ENCODE data around the gene IL13.
"Not testable (repeated sequence)": the region's sequence is repeated elsewhere in the genome, so short reads cannot be mapped to it uniquely, and the experiment has no call there.

Gene IL13

GRCh38 chr5:132688536-132689339, 30.8 kb downstream of the IL13 start:
- H3K4me1 ChIP-seq (ENCODE audit: control insufficient read depth in 2 of 2, insufficient read depth in 2 of 2, low read length in 2 of 2), result no peaks in the 10 kb centered on the region
- no peak overlapping the region for H3K27ac ChIP-seq (ENCODE audit: low read depth in 2 of 2, low read length in 2 of 2)
- H3K36me3 ChIP-seq (ENCODE audit: control insufficient read depth in 2 of 2, insufficient read depth in 2 of 2, low read length in 2 of 2), result no peaks in the 10 kb centered on the region
- no peaks in the 10 kb centered on the region for H3K9me3 ChIP-seq (ENCODE audit: control insufficient read depth in 2 of 2, low read length in 2 of 2)
- H3K27me3 ChIP-seq (ENCODE audit: control insufficient read depth in 2 of 2, insufficient read depth in 2 of 2, low read length in 2 of 2), result no peaks in the 10 kb centered on the region
- H3K4me3 ChIP-seq (ENCODE audit: low read length in 2 of 2), result no peak overlapping the region
- H3K9ac ChIP-seq (ENCODE audit: low read depth in 1 of 2, low read length in 2 of 2), result no peak overlapping the region

DNA sequence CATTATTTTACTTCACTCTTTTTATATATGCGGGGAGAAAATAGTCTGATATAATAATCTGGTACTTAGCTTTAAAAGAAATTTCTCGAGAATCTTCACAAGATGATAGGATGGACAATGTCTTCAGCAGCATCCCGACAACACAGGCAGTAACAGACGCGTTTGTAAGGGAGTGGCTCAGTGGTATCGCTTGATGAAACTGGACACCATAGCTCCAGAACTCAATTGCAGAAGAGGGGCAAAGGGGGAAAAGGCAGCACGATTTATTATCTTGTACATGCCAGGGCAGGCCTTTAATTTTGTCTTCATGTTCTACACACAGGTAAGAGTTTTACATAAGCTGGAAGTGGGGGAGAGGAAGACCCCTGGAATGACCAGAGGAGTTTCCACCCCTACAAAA, 31.5 kb downstream of the IL13 start:
- H3K27ac ChIP-seq (ENCODE audit: low read depth in 2 of 2, low read length in 2 of 2), result no peak overlapping the region
- no peaks in the 10 kb centered on the region for H3K9me3 ChIP-seq (ENCODE audit: control insufficient read depth in 2 of 2, low read length in 2 of 2)
- H3K4me1 ChIP-seq (ENCODE audit: control insufficient read depth in 2 of 2, insufficient read depth in 2 of 2, low read length in 2 of 2), result no peaks in the 10 kb centered on the region
- no peaks in the 10 kb centered on the region for H3K27me3 ChIP-seq (ENCODE audit: control insufficient read depth in 2 of 2, insufficient read depth in 2 of 2, low read length in 2 of 2)
- H3K36me3 ChIP-seq (ENCODE audit: control insufficient read depth in 2 of 2, insufficient read depth in 2 of 2, low read length in 2 of 2), result no peaks in the 10 kb centered on the region
- no peak overlapping the region for H3K9ac ChIP-seq (ENCODE audit: low read depth in 1 of 2, low read length in 2 of 2)
- H3K4me3 ChIP-seq (ENCODE audit: low read length in 2 of 2), result no peak overlapping the region

- H3K4me1 ChIP-seq (ENCODE audit: control insufficient read depth in 2 of 2, insufficient read depth in 2 of 2, low read length in 2 of 2), result no peaks in the 10 kb centered on the region
Measured at GRCh38 chr5:132690156-132690555, 32.2 kb downstream of the IL13 start.

DNA sequence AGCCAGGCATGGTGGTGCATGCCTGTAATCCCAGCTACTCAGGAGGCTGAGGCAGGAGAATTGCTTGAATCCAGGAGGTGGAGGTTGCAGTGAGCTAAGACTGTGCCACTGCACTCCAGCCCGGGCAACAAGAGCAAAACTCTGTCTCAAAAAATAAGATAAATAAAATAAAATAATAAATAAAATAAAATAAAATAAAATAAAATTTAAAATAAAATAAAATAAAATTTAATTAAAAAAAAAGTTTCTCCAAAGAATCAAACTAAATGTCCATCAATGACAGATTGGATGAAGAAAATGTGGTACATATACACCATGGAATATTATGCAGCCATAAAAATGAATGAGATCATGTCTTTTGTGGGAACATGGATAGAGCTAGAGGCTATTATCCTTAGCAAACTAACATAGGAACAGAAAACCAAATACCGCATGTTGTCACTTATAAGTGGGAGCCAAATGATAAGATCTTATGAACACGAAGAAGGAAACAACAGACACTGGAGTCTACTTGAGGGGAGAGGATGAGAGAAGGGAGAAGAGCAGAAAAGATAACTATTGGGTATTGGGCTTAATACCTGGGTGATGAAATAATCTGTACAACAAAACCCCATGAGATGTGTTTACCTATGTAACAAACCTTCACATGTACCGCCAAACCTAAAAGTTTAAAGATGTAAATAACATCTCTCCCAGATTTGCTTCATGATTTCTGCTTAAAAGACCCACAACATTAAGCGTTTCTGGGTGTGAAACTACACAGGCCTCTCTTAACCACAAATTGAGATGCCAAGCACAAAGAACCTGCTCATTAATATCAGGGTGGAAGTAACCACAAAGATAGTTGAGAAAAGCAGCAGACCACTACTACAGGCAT, 34.0 kb downstream of the IL13 start:
- H3K4me3 ChIP-seq (ENCODE audit: low read length in 2 of 2); H3K27me3 ChIP-seq (ENCODE audit: control insufficient read depth in 2 of 2, insufficient read depth in 2 of 2, low read length in 2 of 2); H3K36me3 ChIP-seq (ENCODE audit: control insufficient read depth in 2 of 2, insufficient read depth in 2 of 2, low read length in 2 of 2); H3K4me1 ChIP-seq (ENCODE audit: control insufficient read depth in 2 of 2, insufficient read depth in 2 of 2, low read length in 2 of 2); H3K27ac ChIP-seq (ENCODE audit: low read depth in 2 of 2, low read length in 2 of 2); H3K9ac ChIP-seq (ENCODE audit: low read depth in 1 of 2, low read length in 2 of 2); H3K9me3 ChIP-seq (ENCODE audit: control insufficient read depth in 2 of 2, low read length in 2 of 2): not testable (repeated sequence)

More at GRCh38 chr5:132690156-132690555, 32.2 kb downstream of the IL13 start:
- no peaks in the 10 kb centered on the region for H3K9me3 ChIP-seq (ENCODE audit: control insufficient read depth in 2 of 2, low read length in 2 of 2)
- no peak overlapping the region for H3K9ac ChIP-seq (ENCODE audit: low read depth in 1 of 2, low read length in 2 of 2)
- no peak overlapping the region for H3K4me3 ChIP-seq (ENCODE audit: low read length in 2 of 2)
- H3K27ac ChIP-seq (ENCODE audit: low read depth in 2 of 2, low read length in 2 of 2), result no peak overlapping the region
- no peaks in the 10 kb centered on the region for H3K27me3 ChIP-seq (ENCODE audit: control insufficient read depth in 2 of 2, insufficient read depth in 2 of 2, low read length in 2 of 2)
- no peaks in the 10 kb centered on the region for H3K36me3 ChIP-seq (ENCODE audit: control insufficient read depth in 2 of 2, insufficient read depth in 2 of 2, low read length in 2 of 2)

- Histone ChIP-seq H3K9me3 (ENCODE audit: control insufficient read depth in 2 of 2, low read length in 2 of 2) (no peaks in the 10 kb centered on the region), H3K36me3 (ENCODE audit: control insufficient read depth in 2 of 2, insufficient read depth in 2 of 2, low read length in 2 of 2) (peaks cover 0 to 1% of the 10 kb centered on the region in 2 donors), H3K4me3 (ENCODE audit: low read length in 2 of 2) (no peak overlapping the region), H3K27ac (ENCODE audit: low read depth in 2 of 2, low read length in 2 of 2) (no peak overlapping the region), H3K4me1 (ENCODE audit: control insufficient read depth in 2 of 2, insufficient read depth in 2 of 2, low read length in 2 of 2) (no peaks in the 10 kb centered on the region), H3K9ac (ENCODE audit: low read depth in 1 of 2, low read length in 2 of 2) (no peak overlapping the region), H3K27me3 (ENCODE audit: control insufficient read depth in 2 of 2, insufficient read depth in 2 of 2, low read length in 2 of 2) (no peaks in the 10 kb centered on the region)
Measured at GRCh38 chr5:132692632-132692967, 34.6 kb downstream of the IL13 start.

DNA sequence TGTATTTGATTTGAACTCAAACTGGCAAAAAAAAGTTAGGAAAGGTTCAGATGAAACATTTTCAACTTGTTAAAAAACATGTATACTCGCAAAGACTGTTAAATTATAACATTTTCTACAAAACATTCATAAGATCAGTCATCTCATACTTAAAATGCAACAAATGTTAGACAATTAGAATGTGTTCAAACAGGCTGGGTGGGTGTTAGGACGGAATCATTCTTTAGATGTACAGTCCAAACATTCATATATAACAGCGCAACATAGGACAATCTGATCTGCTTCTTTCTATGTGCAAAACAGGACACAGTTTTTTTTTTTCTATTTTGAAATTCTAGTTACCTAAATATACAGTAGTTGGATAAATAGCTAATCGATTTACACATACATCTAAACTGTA, 38.0 kb downstream of the IL13 start:
- H3K4me1 ChIP-seq (ENCODE audit: control insufficient read depth in 2 of 2, insufficient read depth in 2 of 2, low read length in 2 of 2), result no peaks in the 10 kb centered on the region
- H3K9ac ChIP-seq (ENCODE audit: low read depth in 1 of 2, low read length in 2 of 2), result no peak overlapping the region
- H3K27me3 ChIP-seq (ENCODE audit: control insufficient read depth in 2 of 2, insufficient read depth in 2 of 2, low read length in 2 of 2), result no peaks in the 10 kb centered on the region
- no peak overlapping the region for H3K27ac ChIP-seq (ENCODE audit: low read depth in 2 of 2, low read length in 2 of 2)
- H3K9me3 ChIP-seq (ENCODE audit: control insufficient read depth in 2 of 2, low read length in 2 of 2), result no peaks in the 10 kb centered on the region
- peaks cover 0 to 4% of the 10 kb centered on the region in 2 donors for H3K36me3 ChIP-seq (ENCODE audit: control insufficient read depth in 2 of 2, insufficient read depth in 2 of 2, low read length in 2 of 2)
- no peak overlapping the region for H3K4me3 ChIP-seq (ENCODE audit: low read length in 2 of 2)

- Histone ChIP-seq H3K27me3 (ENCODE audit: control insufficient read depth in 2 of 2, insufficient read depth in 2 of 2, low read length in 2 of 2) (no peaks in the 10 kb centered on the region), H3K9ac (ENCODE audit: low read depth in 1 of 2, low read length in 2 of 2) (no peak overlapping the region), H3K36me3 (ENCODE audit: control insufficient read depth in 2 of 2, insufficient read depth in 2 of 2, low read length in 2 of 2) (peaks cover 0 to 8% of the 10 kb centered on the region in 2 donors), H3K27ac (ENCODE audit: low read depth in 2 of 2, low read length in 2 of 2) (no peak overlapping the region), H3K9me3 (ENCODE audit: control insufficient read depth in 2 of 2, low read length in 2 of 2) (no peaks in the 10 kb centered on the region), H3K4me3 (ENCODE audit: low read length in 2 of 2) (no peak overlapping the region), H3K4me1 (ENCODE audit: control insufficient read depth in 2 of 2, insufficient read depth in 2 of 2, low read length in 2 of 2) (no peaks in the 10 kb centered on the region)
Measured at GRCh38 chr5:132704875-132705274, 46.9 kb downstream of the IL13 start.

- H3K27me3 ChIP-seq (ENCODE audit: control insufficient read depth in 2 of 2, insufficient read depth in 2 of 2, low read length in 2 of 2), result no peaks in the 10 kb centered on the region
- no peak overlapping the region for H3K9ac ChIP-seq (ENCODE audit: low read depth in 1 of 2, low read length in 2 of 2)
- H3K4me3 ChIP-seq (ENCODE audit: low read length in 2 of 2), result no peak overlapping the region
Measured at GRCh38 chr5:132708645-132709044, 50.7 kb downstream of the IL13 start.

More at GRCh38 chr5:132708645-132709044, 50.7 kb downstream of the IL13 start:
- H3K9me3 ChIP-seq (ENCODE audit: control insufficient read depth in 2 of 2, low read length in 2 of 2), result no peaks in the 10 kb centered on the region
- H3K36me3 ChIP-seq (ENCODE audit: control insufficient read depth in 2 of 2, insufficient read depth in 2 of 2, low read length in 2 of 2), result peaks cover 0 to 3% of the 10 kb centered on the region in 2 donors
- H3K27ac ChIP-seq (ENCODE audit: low read depth in 2 of 2, low read length in 2 of 2), result no peak overlapping the region
- H3K4me1 ChIP-seq (ENCODE audit: control insufficient read depth in 2 of 2, insufficient read depth in 2 of 2, low read length in 2 of 2), result no peaks in the 10 kb centered on the region
